HepG2 (cell line): ENCODE measurements around the gene CRLF3. TPM values are rescaled to one million over a fixed set of nuclear protein-coding genes. Genes with fewer than 3 reads are reported as not detected.

Experiments
- ARNTL ChIP-seq: sonication (generic); formaldehyde crosslinking; IDR thresholded peaks from 2 replicates; pipeline ENCODE4 v1.4.0; 2020; ENCODE audit warnings: mild to moderate bottlenecking, missing genetic modification reagents
- CHD4 ChIP-seq: fragments of 200-600 bp; sonication (generic); IDR thresholded peaks from 2 replicates; pipeline ENCODE4 v1.7.0; 2017; ENCODE audit warnings: mild to moderate bottlenecking, low read length, borderline replicate concordance
- EZH2 ChIP-seq: conservative IDR thresholded peaks from 2 replicates; pipeline ENCODE4 v1.6.1; 2012; ENCODE audit warnings: mild to moderate bottlenecking, low read depth, low read length, moderate library complexity
- HES4 ChIP-seq: sonication (generic); formaldehyde crosslinking; IDR thresholded peaks from 2 replicates; pipeline ENCODE4 v1.9.0; 2021; ENCODE audit warnings: mild to moderate bottlenecking, missing genetic modification reagents, borderline replicate concordance
- HNF1A ChIP-seq, 2 experiments: sonication (generic) in 1 of 2; formaldehyde crosslinking in 1 of 2; IDR thresholded peaks; 2 replicates each; pipeline versions ENCODE4 v1.4.0 to v1.6.1; 2016 to 2020; ENCODE audit warnings: borderline replicate concordance in 1 of 2, low read depth in 1 of 2, mild to moderate bottlenecking in 1 of 2, missing genetic modification reagents in 1 of 2
- KLF15 ChIP-seq: sonication (generic); formaldehyde crosslinking; IDR thresholded peaks from 2 replicates; pipeline ENCODE4 v1.8.1; 2023; ENCODE audit warnings: borderline replicate concordance, mild to moderate bottlenecking, inconsistent platforms, missing genetic modification reagents, mixed read lengths
- KLF16 ChIP-seq, 2 experiments: sonication (generic) in 1 of 2; formaldehyde crosslinking in 1 of 2; IDR thresholded peaks; 2 replicates each; pipeline versions ENCODE4 v1.6.1 to v1.8.0; 2016 to 2023; ENCODE audit warnings: missing genetic modification reagents in 2 of 2, missing compliant biosample characterization in 1 of 2
- MED8 ChIP-seq: sonication (generic); formaldehyde crosslinking; IDR thresholded peaks from 2 replicates; pipeline ENCODE4 v1.8.1; 2023; ENCODE audit warnings: mild to moderate bottlenecking, missing genetic modification reagents; ENCODE audit not compliant: insufficient replicate concordance
- POGZ ChIP-seq: sonication (generic); formaldehyde crosslinking; IDR thresholded peaks from 2 replicates; pipeline ENCODE4 v1.4.0; 2020; ENCODE audit warnings: mild to moderate bottlenecking, missing genetic modification reagents
- PRDM15 ChIP-seq: sonication (generic); formaldehyde crosslinking; IDR thresholded peaks from 2 replicates; pipeline ENCODE4 v1.4.0; 2020; ENCODE audit warnings: missing genetic modification reagents
- RAD21 ChIP-seq: fragments of 450-650 bp; formaldehyde crosslinking; IDR thresholded peaks from 2 replicates; pipeline ENCODE4 v1.5.0; 2020; ENCODE audit warnings: mild to moderate bottlenecking
- SSRP1 ChIP-seq: IDR thresholded peaks from 2 replicates; pipeline ENCODE4 v1.6.1; 2016; ENCODE audit warnings: control low read depth
- TAF1 ChIP-seq: sonication (generic); formaldehyde crosslinking; IDR thresholded peaks from 2 replicates; pipeline ENCODE4 v1.4.0; 2020; ENCODE audit warnings: missing genetic modification reagents
- YY1 ChIP-seq: IDR thresholded peaks from 2 replicates; pipeline ENCODE4 v1.6.1; 2011; ENCODE audit warnings: low read length, low read depth, moderate library complexity, mild to moderate bottlenecking; ENCODE audit not compliant: insufficient read depth, insufficient replicate concordance
- ZMYM3 ChIP-seq: sonication (generic); formaldehyde crosslinking; IDR thresholded peaks from 2 replicates; pipeline ENCODE4 v1.5.1; 2020; ENCODE audit warnings: mild to moderate bottlenecking, missing genetic modification reagents
- ZNF253 ChIP-seq: sonication (generic); formaldehyde crosslinking; IDR thresholded peaks from 2 replicates; pipeline ENCODE4 v1.8.0; 2022; ENCODE audit warnings: mild to moderate bottlenecking, missing genetic modification reagents, borderline replicate concordance
- ZNF431 ChIP-seq: sonication (generic); formaldehyde crosslinking; IDR thresholded peaks from 2 replicates; pipeline ENCODE4 v1.9.0; 2022; ENCODE audit warnings: missing genetic modification reagents, low read depth, mild to moderate bottlenecking, borderline replicate concordance
- ZNF580 ChIP-seq: IDR thresholded peaks from 2 replicates; pipeline ENCODE4 v1.6.1; 2016; ENCODE audit warnings: low read depth, borderline replicate concordance
- ZNF850 ChIP-seq: sonication (generic); formaldehyde crosslinking; conservative IDR thresholded peaks from 2 replicates; pipeline ENCODE4 v1.9.0; 2021; ENCODE audit warnings: mild to moderate bottlenecking, missing genetic modification reagents
- ZSCAN20 ChIP-seq: sonication (generic); formaldehyde crosslinking; IDR thresholded peaks from 2 replicates; pipeline ENCODE4 v1.4.0; 2020; ENCODE audit warnings: missing genetic modification reagents, mild to moderate bottlenecking, borderline replicate concordance
- polyA plus RNA-seq, 8 experiments: library from polyadenylated mRNA; depleted of rRNA in 3 of 8; stranded (reverse) in 7 of 8; unstranded in 1 of 8; fragments of >200 nt; fragmentation: Illumina TruSeq in 4 of 8; extraction: Trizol in 4 of 8; gene quantifications; 2 replicates each; pipeline versions ENCODE4 v1.2.1 to v1.2.3, GENCODE V29; 2011 to 2016; ENCODE audit warnings: low read depth in 4 of 8, missing spikeins in 1 of 8, mixed read lengths in 1 of 8; ENCODE audit not compliant: insufficient read depth in 1 of 8
- total RNA-seq, 5 experiments: library from RNA; depleted of rRNA; stranded (reverse); fragments of >200 nt; fragmentation: Illumina TruSeq; extraction: Trizol; gene quantifications; 2 replicates each; pipeline ENCODE4 v1.2.3, GENCODE V29; 2016; ENCODE audit warnings: low read depth in 1 of 5

CRLF3 gene
- total and polyA plus RNA-seq, 2 of the 13 experiments (the other 11 are each of a cell fraction or from before 2014, with no cell fraction given) = 6.4 to 9.1 TPM

- TF ChIP-seq HNF1A (IDR thresholded peaks at IDR 0.05; ENCODE audit: low read depth) (no peak), HNF1A (CRISPR knock-in tag; IDR thresholded peaks at IDR 0.05; ENCODE audit: borderline replicate concordance) (0 out of 2 replicates have a peak, but pooled peaks have one; percentile 68), TAF1 (peak; percentile 69), ZNF431 (CRISPR knock-in tag) (peak; percentile 99), EZH2 (no peak), SSRP1 (CRISPR knock-in tag) (no peak), ZNF253 (CRISPR knock-in tag) (0 out of 2 replicates have a peak, but pooled peaks have one; percentile 34), PRDM15 (CRISPR knock-in tag) (no peak; the same call in 1 of the 2 replicates), RAD21 (peak; percentile 51; the same call in 1 of the 2 replicates), ZNF850 (CRISPR knock-in tag) (no peak), KLF16 (CRISPR knock-in tag; IDR thresholded peaks at IDR 0.05) (0 out of 4 replicates have a peak, but pooled peaks of 1 of the 2 experiments have one; percentile 46), ZMYM3 (CRISPR knock-in tag) (peak; percentile 96), POGZ (peak; percentile 39; the same call in 1 of the 2 replicates), ZNF580 (CRISPR knock-in tag) (0 out of 2 replicates have a peak, but pooled peaks have one; percentile 11), MED8 (peak; percentile 73), CHD4 (no peak), HES4 (CRISPR knock-in tag) (peak; percentile 74; the same call in 1 of the 2 replicates), ARNTL (CRISPR knock-in tag) (peak; percentile 73), ZSCAN20 (no peak), YY1 (peak; percentile 72), KLF15 (no peak)
Measured at GRCh38 chr17:30824356-30825145, at the start of gene CRLF3 (continued).
